ENCODE data around the gene TLCD1. TPM values are rescaled to one million over a fixed set of nuclear protein-coding genes. Genes with fewer than 3 reads are reported as not detected.

TLCD1 gene
- total RNA-seq, 1 donor from 2014 or later: 1.6 TPM

DNA sequence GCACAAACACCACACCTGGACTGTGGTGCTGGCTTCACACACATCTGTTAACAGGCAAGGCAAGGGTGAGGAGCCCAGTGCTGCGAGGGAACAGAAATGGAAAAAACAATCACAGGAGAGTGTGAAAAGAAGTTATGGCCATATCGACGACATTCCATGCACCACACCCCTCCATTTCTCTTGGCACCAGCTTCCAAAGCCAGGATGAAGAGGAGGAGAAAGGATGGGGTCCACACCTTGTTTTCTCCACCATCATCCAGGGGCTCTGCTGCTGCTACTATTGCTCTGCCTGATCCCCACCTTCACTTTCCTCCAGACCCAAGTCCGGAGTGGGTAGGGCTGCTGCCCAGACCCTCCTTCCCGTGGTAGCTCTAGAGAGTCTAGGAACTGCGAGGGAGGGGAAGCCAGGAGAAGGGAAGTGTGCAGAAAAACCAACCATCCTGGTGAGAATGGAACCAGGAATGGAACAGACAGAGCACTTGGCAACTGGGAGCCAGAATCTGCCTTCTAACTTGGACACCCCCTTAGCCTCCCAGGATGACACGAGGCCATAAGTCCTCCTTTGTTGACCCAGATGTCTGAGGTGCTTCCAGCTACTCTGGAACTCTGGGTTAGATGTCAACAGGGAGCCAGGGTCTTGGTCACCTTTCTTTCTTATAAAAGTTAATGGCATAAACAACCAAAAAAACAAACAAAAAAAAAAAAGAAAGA lies 13.2 kb downstream of the TLCD1 start:
- Histone ChIP-seq H3K36me3 (ENCODE audit: control insufficient read depth in 3 of 3, insufficient read depth in 3 of 3, low read length in 3 of 3) (peaks cover 0 to 14% (median 2%) of the 10 kb centered on the region in 3 donors), H3K27ac (ENCODE audit: low read depth, low read length) (no peak overlapping the region), H3K9me3 (ENCODE audit: control insufficient read depth in 3 of 3, low read length in 3 of 3) (no peaks in the 10 kb centered on the region), H3K4me3 (ENCODE audit: low read length in 3 of 3) (no peak overlapping the region), H3K9ac (ENCODE audit: low read depth in 1 of 3, low read length in 3 of 3) (no peak overlapping the region), H3K4me1 (ENCODE audit: control insufficient read depth in 3 of 3, insufficient read depth in 3 of 3, low read length in 3 of 3) (peaks cover 16 to 26% (median 25%) of the 10 kb centered on the region in 3 donors), H3K27me3 (ENCODE audit: control insufficient read depth in 3 of 3, insufficient read depth in 3 of 3, low read length in 3 of 3) (peaks cover 6 to 44% (median 35%) of the 10 kb centered on the region in 3 donors)

DNA sequence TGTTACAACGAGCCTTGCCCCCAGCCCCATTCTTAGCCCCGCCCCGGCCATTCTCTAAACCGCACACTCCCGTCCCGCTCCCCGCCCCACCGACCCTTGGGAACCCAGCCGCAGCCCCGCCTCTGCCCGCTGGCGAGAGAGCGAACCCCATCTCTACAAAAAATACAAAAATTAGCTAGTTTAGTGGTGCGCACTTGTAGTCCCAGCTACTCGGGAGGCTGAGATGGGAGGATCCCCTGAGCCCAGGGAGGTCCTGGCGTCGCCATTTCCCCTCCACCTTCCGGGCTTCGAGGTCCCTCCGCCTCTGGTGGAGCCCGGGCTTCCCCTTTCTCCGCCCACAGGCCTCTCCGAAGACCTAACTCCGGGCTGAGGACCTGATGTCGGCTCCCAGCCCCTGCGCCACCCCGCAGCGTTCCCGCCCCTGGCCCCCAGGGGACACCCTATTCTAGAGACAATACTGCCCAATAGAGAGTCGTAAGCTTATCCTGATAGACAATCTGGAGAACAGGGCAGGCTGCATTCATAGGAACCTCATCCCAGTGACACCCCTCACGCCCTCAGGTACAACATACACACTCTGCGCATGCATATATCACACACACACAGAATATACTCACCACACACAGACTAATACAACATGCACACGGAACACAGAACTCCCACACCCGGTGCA lies 13.9 kb downstream of the TLCD1 start:
- H3K27me3 ChIP-seq (ENCODE audit: control insufficient read depth in 3 of 3, insufficient read depth in 3 of 3, low read length in 3 of 3): peaks cover 4 to 38% (median 34%) of the 10 kb centered on the region in 3 donors
- peak overlapping the region; percentile 83 for H3K27ac ChIP-seq (ENCODE audit: low read depth, low read length)
- H3K9ac ChIP-seq (ENCODE audit: low read depth in 1 of 3, low read length in 3 of 3): peak overlapping the region; percentile 51 to 82 (median 75)
- peaks cover 0 to 14% (median 2%) of the 10 kb centered on the region in 3 donors for H3K36me3 ChIP-seq (ENCODE audit: control insufficient read depth in 3 of 3, insufficient read depth in 3 of 3, low read length in 3 of 3)
- H3K4me3 ChIP-seq (ENCODE audit: low read length in 3 of 3): peak overlapping the region; percentile 72 to 80 (median 80)
- peaks cover 15 to 26% (median 25%) of the 10 kb centered on the region in 3 donors for H3K4me1 ChIP-seq (ENCODE audit: control insufficient read depth in 3 of 3, insufficient read depth in 3 of 3, low read length in 3 of 3)
- no peaks in the 10 kb centered on the region for H3K9me3 ChIP-seq (ENCODE audit: control insufficient read depth in 3 of 3, low read length in 3 of 3)

DNA sequence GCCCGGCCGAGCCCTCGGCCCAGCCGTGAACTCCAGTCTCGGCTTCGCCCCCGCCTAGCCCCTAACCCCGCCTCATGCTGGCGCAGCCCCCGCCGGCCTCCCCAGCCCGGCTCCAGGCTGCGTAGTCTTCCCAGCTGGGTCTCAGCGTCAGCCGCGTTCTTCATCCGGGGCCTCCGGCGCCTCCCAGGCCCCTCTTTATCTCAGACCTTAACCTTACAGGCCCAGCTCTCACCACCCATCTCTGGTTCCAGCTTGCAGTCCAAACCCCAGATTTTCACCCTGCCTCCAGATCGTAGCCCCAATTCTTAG lies 14.4 kb downstream of the TLCD1 start, which contains the start of gene PROCA1:
TSS of gene PROCA1 (minus strand) at position 166 of the 309 bp plus-strand sequence. CDS start 228 bp downstream, outside the sequence.
- Histone ChIP-seq H3K27me3 (ENCODE audit: control insufficient read depth in 3 of 3, insufficient read depth in 3 of 3, low read length in 3 of 3) (peaks cover 0 to 33% (median 29%) of the 10 kb centered on the region in 3 donors), H3K4me3 (ENCODE audit: low read length in 3 of 3) (peak within 1 kb of the TSS; percentile 72 to 80 (median 80)), H3K36me3 (ENCODE audit: control insufficient read depth in 3 of 3, insufficient read depth in 3 of 3, low read length in 3 of 3) (peaks cover 0 to 14% (median 2%) of the 10 kb centered on the region in 3 donors), H3K9ac (ENCODE audit: low read depth in 1 of 3, low read length in 3 of 3) (peak within 1 kb of the TSS; percentile 72 to 82 (median 75)), H3K4me1 (ENCODE audit: control insufficient read depth in 3 of 3, insufficient read depth in 3 of 3, low read length in 3 of 3) (peaks cover 12 to 22% (median 22%) of the 10 kb centered on the region in 3 donors), H3K9me3 (ENCODE audit: control insufficient read depth in 3 of 3, low read length in 3 of 3) (no peaks in the 10 kb centered on the region), H3K27ac (ENCODE audit: low read depth, low read length) (peak within 1 kb of the TSS; percentile 83)

DNA sequence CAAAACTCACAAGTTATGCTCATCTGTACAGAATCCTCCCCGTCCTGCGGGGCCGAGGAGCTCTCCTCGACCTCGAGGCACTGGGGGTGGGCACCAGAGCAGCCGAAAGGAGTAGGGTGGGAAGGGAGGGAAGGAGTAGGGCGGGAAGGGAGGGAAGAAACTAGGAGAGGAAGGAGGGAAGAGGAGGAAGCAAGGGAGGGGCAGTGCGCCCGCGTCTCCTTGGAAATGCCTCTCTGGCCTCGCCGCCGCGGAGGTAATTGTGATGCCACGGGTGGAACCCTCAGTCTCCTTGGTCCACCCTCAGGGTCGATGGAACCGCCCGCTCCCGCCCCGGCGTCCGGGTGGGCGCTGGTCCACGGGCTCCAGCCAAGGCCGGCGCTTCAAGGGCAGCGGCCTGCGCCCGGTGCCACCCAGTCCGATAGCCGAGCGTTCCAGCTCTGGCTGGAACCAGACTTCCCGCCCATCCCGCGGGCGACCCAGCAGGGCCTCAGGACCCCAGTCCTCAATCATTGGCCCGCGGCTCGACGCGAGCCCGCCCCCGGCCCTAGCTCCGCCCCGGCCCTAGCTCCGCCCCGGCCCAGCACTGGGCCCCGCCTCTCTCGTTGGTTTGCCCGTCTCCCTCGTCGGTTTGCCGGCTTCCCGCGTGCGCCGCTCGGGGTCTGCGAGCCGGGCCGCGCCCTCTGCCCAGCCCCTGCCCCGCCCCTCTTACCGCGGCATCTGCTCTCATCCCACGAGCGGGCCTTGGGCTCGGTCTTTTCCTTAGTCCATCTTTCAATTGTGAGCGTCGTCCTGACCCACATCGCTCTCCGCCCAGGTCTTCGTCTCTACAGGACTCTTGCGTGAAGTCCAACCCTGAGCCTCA lies 14.9 kb downstream of the TLCD1 start:
- Histone ChIP-seq H3K27ac (ENCODE audit: low read depth, low read length) (peak overlapping the region; percentile 83), H3K9ac (ENCODE audit: low read depth in 1 of 3, low read length in 3 of 3) (peak overlapping the region; percentile 72 to 82 (median 75)), H3K9me3 (ENCODE audit: control insufficient read depth in 3 of 3, low read length in 3 of 3) (no peaks in the 10 kb centered on the region), H3K36me3 (ENCODE audit: control insufficient read depth in 3 of 3, insufficient read depth in 3 of 3, low read length in 3 of 3) (peaks cover 0 to 14% (median 2%) of the 10 kb centered on the region in 3 donors), H3K27me3 (ENCODE audit: control insufficient read depth in 3 of 3, insufficient read depth in 3 of 3, low read length in 3 of 3) (peaks cover 0 to 27% (median 24%) of the 10 kb centered on the region in 3 donors), H3K4me3 (ENCODE audit: low read length in 3 of 3) (peak overlapping the region; percentile 72 to 80 (median 80)), H3K4me1 (ENCODE audit: control insufficient read depth in 3 of 3, insufficient read depth in 3 of 3, low read length in 3 of 3) (peaks cover 9 to 18% (median 18%) of the 10 kb centered on the region in 3 donors)

DNA sequence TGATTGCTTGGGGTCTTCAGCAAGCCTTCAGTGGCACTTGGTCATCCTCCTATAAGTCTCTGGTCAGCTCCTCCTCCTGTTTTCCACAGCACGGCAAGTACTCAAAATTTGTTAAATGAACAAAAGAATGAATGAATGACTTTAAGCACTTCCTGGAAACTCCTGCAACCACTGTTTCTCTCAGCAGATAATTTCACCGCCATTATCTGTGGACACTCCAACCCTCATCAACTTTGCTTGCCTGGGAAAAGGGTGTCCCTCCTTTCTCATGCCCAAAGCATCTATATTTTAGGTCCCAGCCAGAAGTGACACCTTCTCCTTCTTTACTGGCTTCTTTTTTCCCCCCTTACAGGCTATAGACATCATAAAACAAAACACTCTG lies 18.7 kb downstream of the TLCD1 start:
- peaks cover 14 to 24% (median 19%) of the 10 kb centered on the region in 3 donors for H3K36me3 ChIP-seq (ENCODE audit: control insufficient read depth in 3 of 3, insufficient read depth in 3 of 3, low read length in 3 of 3)
- no peak overlapping the region for H3K4me3 ChIP-seq (ENCODE audit: low read length in 3 of 3)
- H3K27ac ChIP-seq (ENCODE audit: low read depth, low read length): no peak overlapping the region
- H3K4me1 ChIP-seq (ENCODE audit: control insufficient read depth in 3 of 3, insufficient read depth in 3 of 3, low read length in 3 of 3): peaks cover 9 to 13% (median 12%) of the 10 kb centered on the region in 3 donors
- no peaks in the 10 kb centered on the region for H3K9me3 ChIP-seq (ENCODE audit: control insufficient read depth in 3 of 3, low read length in 3 of 3)
- H3K9ac ChIP-seq (ENCODE audit: low read depth in 1 of 3, low read length in 3 of 3): no peak overlapping the region
- peaks cover 0 to under 1% (median under 1%) of the 10 kb centered on the region in 3 donors for H3K27me3 ChIP-seq (ENCODE audit: control insufficient read depth in 3 of 3, insufficient read depth in 3 of 3, low read length in 3 of 3)

DNA sequence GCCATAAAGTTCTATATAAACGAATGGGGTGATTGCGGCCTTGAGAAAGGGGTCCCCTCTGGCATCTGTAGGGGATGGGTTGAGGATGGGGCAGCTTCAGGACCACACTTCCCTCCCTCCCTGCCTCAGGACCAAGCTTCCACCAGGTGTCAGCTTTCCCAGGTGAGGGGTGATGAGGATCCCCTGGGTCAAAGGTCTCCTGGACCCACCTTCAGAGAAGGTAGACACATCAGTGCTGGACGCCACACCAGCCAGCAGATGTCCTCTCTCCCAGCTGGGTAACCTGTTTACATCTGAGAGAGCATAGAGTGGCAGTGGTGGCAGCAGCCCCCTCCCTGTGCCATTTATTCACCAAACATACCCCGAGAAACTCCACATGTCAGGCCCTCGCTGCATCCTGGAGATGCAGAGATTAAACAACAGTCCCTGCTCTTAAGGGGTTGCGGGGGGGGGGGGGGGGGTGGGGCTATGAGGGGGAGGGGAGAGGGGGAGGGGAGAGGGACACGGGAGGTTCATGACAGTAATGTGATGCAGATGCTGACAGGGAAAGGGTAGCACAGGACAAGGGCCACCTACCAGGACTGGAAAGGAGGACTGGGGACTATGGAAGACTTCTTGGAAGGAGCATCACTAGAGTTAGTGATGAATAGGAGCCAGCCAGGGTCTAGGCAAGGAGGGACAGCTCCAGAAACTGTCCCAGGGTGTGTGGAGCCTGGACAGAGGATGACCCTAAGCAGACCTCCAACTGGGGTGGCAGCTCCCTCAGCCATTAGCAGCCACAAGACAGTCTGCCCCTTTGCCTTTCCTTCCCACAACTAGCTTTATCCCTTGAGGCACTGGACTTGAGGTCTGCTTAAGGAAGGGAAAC lies 19.3 kb downstream of the TLCD1 start:
- H3K36me3 ChIP-seq (ENCODE audit: control insufficient read depth in 3 of 3, insufficient read depth in 3 of 3, low read length in 3 of 3): peaks cover 21 to 30% (median 26%) of the 10 kb centered on the region in 3 donors
- no peaks in the 10 kb centered on the region for H3K27me3 ChIP-seq (ENCODE audit: control insufficient read depth in 3 of 3, insufficient read depth in 3 of 3, low read length in 3 of 3)
- H3K9ac ChIP-seq (ENCODE audit: low read depth in 1 of 3, low read length in 3 of 3): no peak overlapping the region
- H3K4me1 ChIP-seq (ENCODE audit: control insufficient read depth in 3 of 3, insufficient read depth in 3 of 3, low read length in 3 of 3): peaks cover 7 to 9% (median 8%) of the 10 kb centered on the region in 3 donors
- H3K27ac ChIP-seq (ENCODE audit: low read depth, low read length): no peak overlapping the region
- no peaks in the 10 kb centered on the region for H3K9me3 ChIP-seq (ENCODE audit: control insufficient read depth in 3 of 3, low read length in 3 of 3)
- no peak overlapping the region for H3K4me3 ChIP-seq (ENCODE audit: low read length in 3 of 3)

DNA sequence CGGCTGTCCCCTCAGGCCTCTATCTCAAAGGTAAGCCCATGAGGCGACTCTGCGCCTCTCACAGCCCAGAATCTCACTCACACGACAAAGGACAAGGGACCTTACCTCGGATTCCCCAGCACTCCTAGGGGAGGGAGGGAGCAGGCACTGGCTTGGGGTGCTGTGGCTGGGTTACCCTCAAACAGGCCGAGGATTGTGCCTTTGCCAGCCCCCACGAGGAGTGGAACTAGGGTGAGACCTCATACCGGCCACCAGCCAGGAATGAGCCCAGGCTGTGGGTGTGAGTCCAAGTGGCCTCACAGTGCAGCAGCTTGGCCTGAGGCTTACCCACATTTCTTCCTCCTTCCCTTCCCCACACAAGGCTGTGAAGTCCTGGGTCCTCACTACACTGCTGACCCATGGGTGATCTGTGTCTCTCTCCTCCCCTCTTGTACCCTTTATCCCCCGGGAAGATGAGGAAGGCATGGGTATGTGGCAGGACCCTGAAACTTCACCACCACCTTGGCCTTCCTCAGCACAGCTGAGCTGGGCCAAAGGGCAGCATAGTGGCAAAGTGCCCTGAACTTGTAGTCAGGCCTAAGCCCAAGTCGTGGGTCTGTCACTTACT lies 20.2 kb downstream of the TLCD1 start:
- no peak overlapping the region for H3K27ac ChIP-seq (ENCODE audit: low read depth, low read length)
- no peaks in the 10 kb centered on the region for H3K9me3 ChIP-seq (ENCODE audit: control insufficient read depth in 3 of 3, low read length in 3 of 3)
- H3K27me3 ChIP-seq (ENCODE audit: control insufficient read depth in 3 of 3, insufficient read depth in 3 of 3, low read length in 3 of 3): no peaks in the 10 kb centered on the region
- peaks cover 29 to 39% (median 34%) of the 10 kb centered on the region in 3 donors for H3K36me3 ChIP-seq (ENCODE audit: control insufficient read depth in 3 of 3, insufficient read depth in 3 of 3, low read length in 3 of 3)
- H3K9ac ChIP-seq (ENCODE audit: low read depth in 1 of 3, low read length in 3 of 3): no peak overlapping the region
- H3K4me1 ChIP-seq (ENCODE audit: control insufficient read depth in 3 of 3, insufficient read depth in 3 of 3, low read length in 3 of 3): peaks cover 3 to 5% (median 4%) of the 10 kb centered on the region in 3 donors
- no peak overlapping the region for H3K4me3 ChIP-seq (ENCODE audit: low read length in 3 of 3)

DNA sequence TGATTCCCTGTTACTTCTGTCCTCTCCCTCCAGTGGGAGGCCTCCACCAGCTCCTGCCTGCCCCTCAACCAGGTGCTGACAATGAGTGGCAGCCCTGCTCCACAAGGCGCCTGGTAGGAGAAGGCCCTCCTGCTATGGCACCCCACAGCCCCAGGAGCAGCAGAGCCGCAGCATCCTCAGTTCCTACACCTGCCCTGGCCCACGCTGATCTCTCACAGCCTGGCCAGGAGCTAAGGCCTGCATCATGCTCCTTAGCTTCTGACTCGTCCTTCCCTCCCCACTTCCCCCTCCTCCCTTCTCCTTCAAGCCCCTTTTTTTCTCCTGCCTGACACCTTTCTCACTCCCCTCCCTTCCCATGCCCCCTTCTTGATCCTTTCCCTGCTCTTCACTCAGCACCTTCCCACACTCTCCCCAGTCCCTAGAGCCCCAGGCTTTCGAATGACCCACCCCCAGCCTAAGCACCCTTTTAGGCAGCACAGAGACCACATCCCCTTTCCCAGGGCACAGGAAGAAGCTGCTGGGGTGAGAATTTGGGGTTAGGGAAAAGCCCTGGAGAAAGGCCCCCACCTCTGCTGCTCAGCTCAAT lies 20.9 kb downstream of the TLCD1 start:
- Histone ChIP-seq H3K36me3 (ENCODE audit: control insufficient read depth in 3 of 3, insufficient read depth in 3 of 3, low read length in 3 of 3) (peaks cover 36 to 45% (median 41%) of the 10 kb centered on the region in 3 donors), H3K4me1 (ENCODE audit: control insufficient read depth in 3 of 3, insufficient read depth in 3 of 3, low read length in 3 of 3) (peaks cover 0 to 2% (median 0%) of the 10 kb centered on the region in 3 donors), H3K27ac (ENCODE audit: low read depth, low read length) (no peak overlapping the region), H3K27me3 (ENCODE audit: control insufficient read depth in 3 of 3, insufficient read depth in 3 of 3, low read length in 3 of 3) (no peaks in the 10 kb centered on the region), H3K4me3 (ENCODE audit: low read length in 3 of 3) (no peak overlapping the region), H3K9ac (ENCODE audit: low read depth in 1 of 3, low read length in 3 of 3) (no peak overlapping the region), H3K9me3 (ENCODE audit: control insufficient read depth in 3 of 3, low read length in 3 of 3) (no peaks in the 10 kb centered on the region)
